ENCODE results near the gene HDAC1. TPM values are rescaled to one million over a fixed set of nuclear protein-coding genes. Genes with fewer than 3 reads are reported as not detected.

Gene HDAC1
- total and polyA plus RNA-seq, 2 of the 8 experiments (the other 6 are each of a cell fraction or from before 2014, with no cell fraction given), result 111 to 125 TPM

DNA sequence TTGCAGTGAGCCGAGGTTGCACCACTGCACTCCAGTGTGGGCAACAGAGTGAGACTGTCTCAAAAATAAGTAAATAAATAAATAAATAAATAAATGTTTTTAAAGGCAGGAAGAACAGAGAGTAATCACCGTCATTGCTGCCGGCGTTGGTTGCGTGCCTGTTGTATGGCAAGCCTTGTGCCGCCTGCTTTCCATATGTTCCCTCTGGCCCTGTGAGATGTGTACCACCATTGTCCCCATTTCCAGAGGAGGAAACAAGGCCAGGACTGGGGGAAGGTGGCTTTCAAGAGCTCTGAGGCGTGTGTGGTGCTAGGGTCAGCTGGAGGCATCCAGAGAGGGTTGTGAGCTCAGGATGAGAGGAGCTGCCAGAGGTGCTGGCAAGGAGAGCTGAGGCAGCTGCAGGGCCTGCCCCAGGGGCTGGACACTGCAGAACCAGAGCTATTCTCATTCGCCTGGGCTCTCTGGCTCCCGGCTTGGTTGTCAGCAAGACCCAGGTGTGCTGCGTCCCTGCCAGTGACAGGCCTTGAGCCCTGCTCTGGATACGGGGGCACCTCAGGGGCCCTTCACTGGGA lies 49.4 kb downstream of the HDAC1 start:
- H3K18ac ChIP-seq (ENCODE audit: extremely low read depth, low read length), result peak overlapping the region; percentile 60; the same call in 1 of the 2 replicates
- no peak overlapping the region for H4K5ac ChIP-seq (ENCODE audit: insufficient read length, low read depth, low read length)
- H3K23ac ChIP-seq (ENCODE audit: insufficient read length), result no peak overlapping the region
- H4K91ac ChIP-seq (replicated peaks; ENCODE audit: insufficient read length, low read length), result no peak overlapping the region
- H3K9ac ChIP-seq (replicated peaks in 1 of 4; ENCODE audit: extremely low read depth in 1 of 4, low read depth in 3 of 4, low read length in 3 of 4), result no peak overlapping the region
- H2BK20ac ChIP-seq (ENCODE audit: low read length), result no peak overlapping the region
- no peaks in the 10 kb centered on the region for H3K79me2 ChIP-seq (ENCODE audit: control insufficient read depth in 1 of 2, insufficient read depth in 2 of 2, low read length in 2 of 2)
- H3K4me1 ChIP-seq (replicated peaks in 1 of 4; ENCODE audit: control insufficient read depth in 3 of 4, insufficient read depth in 4 of 4, low read length in 3 of 4), result peaks cover 0 to 19% (median 14%) of the 10 kb centered on the region in 4 experiments; a peak in 6 of 7 replicates
- H3K56ac ChIP-seq (replicated peaks; ENCODE audit: insufficient read length, low read depth, low read length), result no peak overlapping the region
- H2BK120ac ChIP-seq (replicated peaks; ENCODE audit: low read depth, low read length), result no peak overlapping the region
- no peak overlapping the region for H2AFZ ChIP-seq (ENCODE audit: low read length)
- no peaks in the 10 kb centered on the region for H3K36me3 ChIP-seq (ENCODE audit: control insufficient read depth in 2 of 4, insufficient read depth in 4 of 4, low read length in 3 of 4)
- H2BK15ac ChIP-seq (ENCODE audit: low read length), result no peak overlapping the region
- H3K4me2 ChIP-seq (ENCODE audit: insufficient read depth in 1 of 2, low read depth in 2 of 2, low read length in 2 of 2), result no peak overlapping the region
- POLR2A ChIA-PET (ENCODE audit: partially characterized antibody), result interaction anchor here (1.0 to 17.1 kb wide), 5 partner anchors 8 to 100 kb away, joined by 3 to 321 read pairs (median 7); partner anchors contain the start of genes FAM229A, MARCKSL1 and TSSK3
- 87% methylated on average over 11 of the region's 11 CpGs; no CpG with 5 or more reads in 1 of the 2 experiments for WGBS, 2 experiments (ENCODE audit: extremely low coverage in 1 of 2, insufficient coverage in 1 of 2, insufficient read length in 1 of 2, insufficient replicate concordance in 2 of 2, low coverage in 1 of 2, low lambda C conversion rate in 2 of 2, missing lambda C conversion rate in 1 of 2)
- 0 out of 2 replicates have a peak overlapping the region, but pooled peaks have one; percentile 53 for H2AK5ac ChIP-seq (ENCODE audit: low read depth, low read length)
- peaks cover 2% of the 10 kb centered on the region; the same call in 1 of the 2 replicates for H3K23me2 ChIP-seq (ENCODE audit: low read depth, low read length)
- no peaks in the 10 kb centered on the region for H4K20me1 ChIP-seq (replicated peaks in 1 of 2; ENCODE audit: control insufficient read depth in 1 of 2, insufficient read depth in 2 of 2, low read length in 2 of 2)
- DNase-seq (ENCODE audit: low read depth in 1 of 2, low spot score in 2 of 2) (no peak), FAIRE-seq (no peak)
- no peaks in the 10 kb centered on the region for H3K79me1 ChIP-seq (ENCODE audit: low read depth, low read length)
- no peaks in the 10 kb centered on the region for H3K9me3 ChIP-seq (ENCODE audit: insufficient read depth in 2 of 2, low read depth in 1 of 2, low read length in 1 of 2)
- no peak overlapping the region for H3K14ac ChIP-seq (ENCODE audit: insufficient read length)
- no peak overlapping the region for H3K4ac ChIP-seq (replicated peaks; ENCODE audit: insufficient read length, low read depth, low read length)
- H3K4me3 ChIP-seq (ENCODE audit: extremely low read depth in 1 of 4, insufficient read depth in 2 of 4, low read depth in 3 of 4, low read length in 4 of 4), result no peak overlapping the region
- H3K27ac ChIP-seq (ENCODE audit: low read depth, low read length), result no peak overlapping the region
- H2BK12ac ChIP-seq (ENCODE audit: low read depth, low read length), result no peak overlapping the region
- no peak overlapping the region for H2BK5ac ChIP-seq (ENCODE audit: low read depth, low read length)
- CTCF ChIA-PET (ENCODE audit: partially characterized antibody), result interaction anchor here (0.6 to 1.7 kb wide), 4 partner anchors 9 to 221 kb away, joined by 3 to 7 read pairs (median 4); no protein-coding TSS in a partner anchor
- peaks cover 0 to 7% (median 2%) of the 10 kb centered on the region in 4 experiments; a peak in 4 of 7 replicates for H3K27me3 ChIP-seq (replicated peaks in 1 of 4; ENCODE audit: control insufficient read depth in 3 of 4, extremely low read depth in 1 of 4, insufficient read depth in 3 of 4, low read length in 3 of 4)
- peak overlapping the region; percentile 73; the same call in 1 of the 2 replicates for H4K8ac ChIP-seq (ENCODE audit: extremely low read depth, insufficient read depth, low read length)
- no peak for TF ChIP-seq KDM1A (IDR thresholded peaks at IDR 0.05; ENCODE audit: borderline replicate concordance, low read length)
- TF ChIP-seq, protein P1, sequence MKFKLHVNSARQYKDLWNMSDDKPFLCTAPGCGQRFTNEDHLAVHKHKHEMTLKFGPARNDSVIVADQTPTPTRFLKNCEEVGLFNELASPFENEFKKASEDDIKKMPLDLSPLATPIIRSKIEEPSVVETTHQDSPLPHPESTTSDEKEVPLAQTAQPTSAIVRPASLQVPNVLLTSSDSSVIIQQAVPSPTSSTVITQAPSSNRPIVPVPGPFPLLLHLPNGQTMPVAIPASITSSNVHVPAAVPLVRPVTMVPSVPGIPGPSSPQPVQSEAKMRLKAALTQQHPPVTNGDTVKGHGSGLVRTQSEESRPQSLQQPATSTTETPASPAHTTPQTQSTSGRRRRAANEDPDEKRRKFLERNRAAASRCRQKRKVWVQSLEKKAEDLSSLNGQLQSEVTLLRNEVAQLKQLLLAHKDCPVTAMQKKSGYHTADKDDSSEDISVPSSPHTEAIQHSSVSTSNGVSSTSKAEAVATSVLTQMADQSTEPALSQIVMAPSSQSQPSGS (IDR thresholded peaks at IDR 0.05; ENCODE audit: low read length), result no peak
- no peak for TF ChIP-seq RAD21 (IDR thresholded peaks at IDR 0.05 in 1 of 2, conservative IDR thresholded peaks at IDR 0.05 in 1 of 2; ENCODE audit: low read depth in 2 of 2, low read length in 2 of 2)
- no peak for TF ChIP-seq BRCA1 (IDR thresholded peaks at IDR 0.05; ENCODE audit: low read depth, low read length)
- no peak for TF ChIP-seq HDAC2 (IDR thresholded peaks at IDR 0.05; ENCODE audit: borderline replicate concordance in 1 of 2, low read depth in 2 of 2, low read length in 2 of 2)
- no peak for TF ChIP-seq EGR1 (IDR thresholded peaks at IDR 0.05; ENCODE audit: borderline replicate concordance, low read depth, low read length)
- TF ChIP-seq RBBP5 (IDR thresholded peaks at IDR 0.05; ENCODE audit: borderline replicate concordance, low read depth, low read length), result no peak
- no peak for TF ChIP-seq KDM4A (IDR thresholded peaks at IDR 0.05; ENCODE audit: low read depth, low read length, severe bottlenecking)
- TF ChIP-seq RFX5 (IDR thresholded peaks at IDR 0.05; ENCODE audit: borderline replicate concordance, low read depth, low read length), result no peak
